ENCODE data around the gene HTR3E.
"Not testable (repeated sequence)": the region's sequence is repeated elsewhere in the genome, so short reads cannot be mapped to it uniquely, and the experiment has no call there.

The HTR3E gene

DNA sequence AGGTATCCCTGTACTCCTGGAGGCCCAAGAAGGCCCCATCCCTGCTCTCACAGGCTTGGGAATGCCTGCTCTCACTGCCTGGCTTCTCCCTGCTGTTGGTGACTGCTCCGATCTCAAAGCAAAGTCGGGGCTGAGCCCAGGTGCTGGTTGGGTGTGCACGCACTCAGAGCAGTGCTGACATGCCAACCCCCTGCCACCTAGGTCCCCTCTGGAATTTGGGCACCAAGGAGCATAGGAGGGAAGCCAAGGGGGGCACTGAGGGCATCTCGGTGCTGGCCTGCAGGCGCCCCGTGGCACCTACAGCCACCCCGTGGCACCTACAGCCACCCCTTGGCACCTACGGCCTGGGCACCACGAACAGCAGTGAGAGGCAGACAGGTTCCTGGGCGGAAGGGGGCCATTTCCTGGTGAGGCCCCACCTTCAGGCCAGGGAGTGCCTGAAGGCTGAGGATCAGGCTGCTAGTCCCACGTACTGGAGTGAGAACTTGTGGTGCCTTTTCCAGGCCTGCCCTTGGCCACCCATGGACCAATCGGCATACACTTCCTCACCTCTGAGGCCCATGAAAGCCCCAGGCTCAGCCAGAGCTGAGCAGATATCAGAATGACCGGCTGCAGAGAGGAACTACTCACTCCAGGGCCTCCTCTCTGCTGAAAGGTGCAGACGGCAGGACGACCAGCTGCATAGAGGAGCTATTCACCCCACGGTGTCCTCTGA is 15.6 kb upstream of the HTR3E start:
- H3K4me1 Mint-ChIP-seq: peaks cover 4% of the 10 kb centered on the region
- H3K27me3 Mint-ChIP-seq: peaks cover 2% of the 10 kb centered on the region
- no peak overlapping the region for H3K27ac Mint-ChIP-seq

DNA sequence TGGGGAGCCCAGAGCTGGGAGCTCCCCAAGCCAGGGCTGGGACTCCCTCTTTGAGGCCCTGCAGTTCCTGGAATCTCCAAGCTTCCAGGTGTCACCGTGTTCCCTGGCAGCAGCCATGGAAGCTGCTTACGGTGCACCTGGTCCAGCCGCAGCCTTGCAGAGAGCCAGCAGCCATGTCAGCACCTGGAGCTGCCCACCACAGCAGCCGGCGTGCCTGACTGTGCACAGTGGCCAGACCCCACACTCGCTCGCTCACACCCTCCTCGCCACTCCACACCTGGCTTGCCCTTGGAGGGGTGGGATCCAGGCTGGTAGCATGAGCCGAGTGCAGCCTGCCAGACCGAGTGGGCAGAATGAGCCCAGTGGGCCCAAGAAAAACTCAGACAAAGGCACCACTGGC is 14.8 kb upstream of the HTR3E start:
- peaks cover 2% of the 10 kb centered on the region for H3K27me3 Mint-ChIP-seq
- ATAC-seq (no peak), DNase-seq (no peak)
- peaks cover 3% of the 10 kb centered on the region for H3K9me3 Mint-ChIP-seq
- no peak overlapping the region for H3K27ac Mint-ChIP-seq
- H3K4me3 Mint-ChIP-seq: no peak overlapping the region
- peaks cover 4% of the 10 kb centered on the region for H3K4me1 Mint-ChIP-seq
- H3K36me3 Mint-ChIP-seq (ENCODE audit: low read depth): no peaks in the 10 kb centered on the region

More for the DNA sequence above, 15.6 kb upstream of the HTR3E start:
- Mint-ChIP-seq H3K36me3 (ENCODE audit: low read depth) (no peaks in the 10 kb centered on the region), H3K9me3 (peaks cover 3% of the 10 kb centered on the region), H3K4me3 (no peak overlapping the region)
- ATAC-seq: no peak
- no peak for DNase-seq

DNA sequence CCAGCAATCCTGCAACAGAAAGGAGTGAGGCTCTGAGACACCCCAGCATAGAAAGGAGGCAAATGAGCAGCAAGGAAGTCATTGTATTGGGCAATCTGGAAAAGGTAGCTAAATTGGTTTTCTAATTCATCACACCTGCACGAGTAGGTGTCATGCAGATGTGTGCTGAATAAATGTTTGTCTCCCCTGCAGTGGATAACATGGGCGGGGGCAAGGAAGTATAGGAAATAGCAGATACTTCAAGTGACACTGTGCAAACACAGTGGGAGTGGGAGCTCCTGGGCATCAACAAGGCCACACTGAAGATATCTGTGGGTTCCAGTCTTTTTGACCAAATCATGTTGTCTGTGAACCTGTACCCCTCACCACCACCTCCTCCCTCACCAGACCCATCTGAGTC is 14.4 kb upstream of the HTR3E start:
- no peaks in the 10 kb centered on the region for H3K36me3 Mint-ChIP-seq (ENCODE audit: low read depth)
- H3K9me3 Mint-ChIP-seq: peaks cover 3% of the 10 kb centered on the region
- DNase-seq: no peak
- peaks cover 2% of the 10 kb centered on the region for H3K27me3 Mint-ChIP-seq
- ATAC-seq: no peak
- H3K27ac Mint-ChIP-seq: no peak overlapping the region
- H3K4me3 Mint-ChIP-seq: no peak overlapping the region
- peaks cover 4% of the 10 kb centered on the region for H3K4me1 Mint-ChIP-seq

DNA sequence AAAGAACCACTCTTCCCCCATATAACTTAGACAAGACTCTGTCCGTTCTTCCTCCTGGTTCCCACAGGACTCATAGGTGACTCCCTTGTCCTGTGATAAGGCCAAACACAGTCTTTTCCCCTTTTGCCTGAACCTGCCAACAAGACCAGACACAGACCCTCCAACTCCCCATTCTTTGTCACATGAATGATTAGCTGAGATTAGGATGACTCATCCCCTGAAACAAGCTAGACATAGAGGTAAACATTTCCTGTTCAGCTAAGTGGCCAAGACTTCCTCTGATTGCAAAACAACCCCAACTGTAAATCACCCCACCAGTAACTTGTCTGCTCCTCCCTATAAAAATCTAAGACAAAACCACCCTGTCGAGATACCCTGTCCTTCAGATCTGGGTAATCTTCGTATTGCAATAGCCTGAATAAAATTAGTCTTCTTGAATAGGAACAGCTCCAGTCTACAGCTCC is 11.4 kb upstream of the HTR3E start:
- ATAC-seq: no peak
- no peak for DNase-seq
- H3K27me3 Mint-ChIP-seq: no peaks in the 10 kb centered on the region
- H3K27ac Mint-ChIP-seq: no peak overlapping the region
- H3K4me1 Mint-ChIP-seq: peaks cover 4% of the 10 kb centered on the region
- H3K9me3 Mint-ChIP-seq: peaks cover 3% of the 10 kb centered on the region
- H3K4me3 Mint-ChIP-seq: no peak overlapping the region
- no peaks in the 10 kb centered on the region for H3K36me3 Mint-ChIP-seq (ENCODE audit: low read depth)

DNA sequence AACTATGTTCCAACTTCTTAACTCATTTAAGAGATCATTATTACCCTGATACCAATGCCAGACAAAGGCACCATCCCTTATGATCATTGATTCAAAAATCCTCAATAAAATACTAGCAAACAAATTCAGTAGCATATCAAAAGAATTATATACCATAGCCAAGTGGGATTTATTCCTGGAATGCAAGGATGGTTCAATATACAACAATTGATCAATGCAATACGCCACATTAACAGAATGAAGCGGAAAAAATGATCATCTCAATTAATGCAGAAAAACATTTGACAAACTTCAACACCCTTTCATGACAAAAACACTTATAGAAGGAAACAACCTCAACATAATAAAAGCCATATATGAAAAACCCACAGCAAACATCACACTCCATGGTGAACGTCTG is 4.7 kb upstream of the HTR3E start:
- DNase-seq (no peak), ATAC-seq (no peak)
- peaks cover 23% of the 10 kb centered on the region for H3K9me3 Mint-ChIP-seq
- H3K4me3 Mint-ChIP-seq: no peak overlapping the region
- H3K4me1 Mint-ChIP-seq: no peaks in the 10 kb centered on the region
- peaks cover 5% of the 10 kb centered on the region for H3K36me3 Mint-ChIP-seq (ENCODE audit: low read depth)
- H3K27me3 Mint-ChIP-seq: peaks cover 4% of the 10 kb centered on the region
- no peak overlapping the region for H3K27ac Mint-ChIP-seq

DNA sequence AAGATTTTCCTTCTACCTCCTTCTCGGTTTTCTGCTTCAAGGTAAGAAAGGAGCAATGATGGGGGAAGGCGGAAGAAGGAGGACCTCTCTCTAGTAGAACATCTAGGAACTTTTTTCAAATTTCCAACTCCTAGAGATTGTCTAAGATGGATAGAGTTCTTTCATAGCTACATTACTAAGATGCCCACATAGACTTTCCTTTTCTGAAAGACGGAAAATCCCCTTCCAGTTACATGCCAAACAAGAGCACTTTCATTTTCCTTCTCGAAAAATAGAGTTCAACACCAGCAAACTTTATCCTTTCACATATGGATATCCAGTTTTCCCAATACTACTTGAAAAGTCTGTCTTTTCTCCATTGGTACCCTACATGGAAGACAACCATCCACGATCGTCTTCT is 692 bp downstream of the HTR3E start:
- ATAC-seq: no peak
- Mint-ChIP-seq H3K36me3 (ENCODE audit: low read depth) (no peaks in the 10 kb centered on the region), H3K27me3 (peaks cover 4% of the 10 kb centered on the region), H3K4me1 (no peaks in the 10 kb centered on the region), H3K9me3 (peaks cover 9% of the 10 kb centered on the region), H3K4me3 (no peak overlapping the region), H3K27ac (no peak overlapping the region)
- DNase-seq: no peak

DNA sequence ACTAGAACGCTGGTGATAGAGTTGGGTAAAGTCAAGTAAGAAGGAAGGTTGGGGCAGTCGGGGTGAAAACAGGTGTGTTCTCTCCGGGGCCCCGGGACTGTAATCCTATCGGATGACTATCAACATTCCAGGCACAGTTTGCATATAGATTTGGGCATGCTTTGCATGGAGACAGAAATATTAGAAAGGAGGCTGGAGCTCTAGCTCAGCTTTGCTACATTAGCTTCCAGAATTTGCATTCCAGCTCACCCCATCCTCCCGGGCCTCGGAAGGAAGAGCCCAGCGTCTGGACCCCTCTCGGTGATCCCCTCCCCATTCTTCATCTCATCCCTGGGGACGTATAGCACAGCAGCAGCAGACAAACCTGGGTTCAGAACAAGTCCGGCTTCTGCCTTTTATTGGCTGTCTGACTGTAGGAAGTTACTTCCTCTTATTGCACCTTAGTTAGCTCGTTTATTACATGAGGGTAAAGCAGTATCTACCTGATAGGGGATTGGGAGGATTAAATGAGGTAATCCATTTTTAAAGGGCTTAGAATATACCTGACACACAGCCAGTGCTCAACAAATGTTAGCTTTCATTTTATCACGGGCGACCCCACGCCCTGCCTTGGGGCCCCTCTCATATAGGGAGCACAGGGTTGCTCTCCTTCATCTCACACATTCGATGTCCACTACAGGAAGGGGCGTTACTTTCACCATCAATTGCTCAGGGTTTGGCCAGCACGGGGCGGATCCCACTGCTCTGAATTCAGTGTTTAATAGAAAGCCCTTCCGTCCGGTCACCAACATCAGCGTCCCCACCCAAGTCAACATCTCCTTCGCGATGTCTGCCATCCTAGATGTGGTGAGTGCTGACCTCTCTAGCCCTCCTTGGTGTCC is 3.2 kb downstream of the HTR3E start:
- ATAC-seq: no peak
- Mint-ChIP-seq H3K27me3 (peaks cover 4% of the 10 kb centered on the region), H3K4me1 (no peaks in the 10 kb centered on the region), H3K36me3 (ENCODE audit: low read depth) (no peaks in the 10 kb centered on the region), H3K9me3 (no peaks in the 10 kb centered on the region), H3K27ac (no peak overlapping the region), H3K4me3 (no peak overlapping the region)
- no peak for DNase-seq

DNA sequence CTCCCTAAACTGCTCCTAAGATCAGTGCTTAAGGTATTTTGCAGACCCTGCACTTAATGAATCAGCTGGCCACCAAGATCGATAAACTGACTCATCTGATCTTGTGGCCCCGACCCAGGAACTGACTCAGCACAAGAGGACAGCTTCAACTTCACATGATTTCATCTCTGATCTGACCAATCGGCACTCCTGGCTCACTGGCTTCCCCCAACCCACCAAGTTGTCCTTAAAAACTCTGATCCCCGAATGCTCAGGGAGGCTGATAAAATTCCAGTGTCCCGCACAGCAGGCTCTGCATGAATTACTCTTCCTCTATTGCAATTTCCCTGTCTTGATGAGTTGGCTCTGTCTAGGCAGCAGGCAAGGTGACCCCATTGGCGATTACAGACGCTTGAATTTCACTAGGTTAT is 13.5 kb downstream of the HTR3E start:
- Mint-ChIP-seq H3K9me3 (no peaks in the 10 kb centered on the region), H3K4me1 (no peaks in the 10 kb centered on the region), H3K27ac (no peak overlapping the region), H3K4me3 (no peak overlapping the region), H3K36me3 (ENCODE audit: low read depth) (no peaks in the 10 kb centered on the region), H3K27me3 (peaks cover 7% of the 10 kb centered on the region)
- no peak for ATAC-seq
- DNase-seq: no peak

DNA sequence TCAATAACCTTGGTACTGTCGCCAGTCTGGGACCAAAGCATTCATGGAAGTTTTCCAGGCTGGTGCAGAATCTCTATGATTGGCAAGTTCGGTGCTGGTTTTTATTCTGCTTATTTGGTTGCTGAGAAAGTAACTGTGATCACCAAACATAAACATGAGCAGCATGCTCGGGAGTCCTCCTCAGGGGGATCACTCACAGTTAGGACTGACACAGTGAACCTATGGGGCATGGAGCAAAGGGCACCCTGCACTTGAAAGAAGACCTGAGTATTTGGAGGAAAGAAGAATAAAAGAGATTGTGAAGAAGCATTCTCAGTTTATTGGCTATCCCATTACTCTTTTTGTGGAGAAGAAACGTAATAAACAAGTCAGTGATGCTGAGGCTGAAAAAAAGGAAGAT is 19.2 kb downstream of the HTR3E start:
- ATAC-seq: no peak
- H3K27me3 Mint-ChIP-seq: peaks cover 7% of the 10 kb centered on the region
- no peak overlapping the region for H3K27ac Mint-ChIP-seq
- H3K9me3 Mint-ChIP-seq: no peaks in the 10 kb centered on the region
- H3K36me3 Mint-ChIP-seq (ENCODE audit: low read depth): no peaks in the 10 kb centered on the region
- no peak overlapping the region for H3K4me3 Mint-ChIP-seq
- DNase-seq: no peak
- no peaks in the 10 kb centered on the region for H3K4me1 Mint-ChIP-seq

DNA sequence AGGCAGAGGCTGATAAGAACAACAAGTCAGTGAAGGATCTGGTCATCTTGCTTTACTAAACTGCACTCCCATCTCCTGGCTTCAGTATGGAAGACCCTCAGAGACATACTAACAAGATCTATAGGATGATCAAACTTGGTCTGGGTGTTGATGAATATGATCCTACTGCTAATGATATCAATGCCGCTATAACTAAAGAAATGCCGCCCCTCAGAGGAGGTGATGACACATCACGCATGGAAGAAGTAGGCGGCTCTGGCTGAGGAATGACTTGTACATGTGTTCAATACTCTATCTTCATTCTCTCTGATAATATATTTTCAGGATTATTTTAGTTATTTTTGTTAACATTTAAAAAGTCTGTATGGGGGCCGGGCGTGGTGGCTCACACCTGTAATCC is 20.8 kb downstream of the HTR3E start:
- no peaks in the 10 kb centered on the region for H3K36me3 Mint-ChIP-seq (ENCODE audit: low read depth)

DNA sequence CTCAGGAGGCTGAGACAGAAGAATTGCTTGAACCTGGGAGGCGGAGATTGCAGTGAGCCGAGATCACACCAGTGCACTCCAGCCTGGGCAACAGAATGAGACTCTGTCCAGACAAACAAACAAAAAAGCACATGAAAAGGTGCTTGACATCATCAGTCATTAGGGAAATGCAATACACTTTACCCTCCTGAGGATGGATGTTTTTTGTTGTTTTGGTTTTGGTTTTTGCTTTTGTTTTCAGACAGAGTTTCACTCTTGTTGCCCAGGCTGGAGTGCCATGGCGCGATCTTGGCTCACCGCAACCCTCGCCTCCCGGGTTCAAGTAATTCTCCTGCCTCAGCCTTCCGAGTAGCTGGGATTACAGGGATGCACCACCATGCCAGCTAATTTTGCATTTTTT is 24.2 kb downstream of the HTR3E start:
- DNase-seq; ATAC-seq; H3K9me3 Mint-ChIP-seq; H3K36me3 Mint-ChIP-seq (ENCODE audit: low read depth); H3K4me3 Mint-ChIP-seq; H3K27me3 Mint-ChIP-seq; H3K4me1 Mint-ChIP-seq; H3K27ac Mint-ChIP-seq: not testable (repeated sequence)

More for the DNA sequence above, 20.8 kb downstream of the HTR3E start:
- DNase-seq (no peak), ATAC-seq (no peak)
- Mint-ChIP-seq H3K4me1 (no peaks in the 10 kb centered on the region), H3K27ac (no peak overlapping the region), H3K4me3 (no peak overlapping the region), H3K27me3 (peaks cover 7% of the 10 kb centered on the region), H3K9me3 (no peaks in the 10 kb centered on the region)

DNA sequence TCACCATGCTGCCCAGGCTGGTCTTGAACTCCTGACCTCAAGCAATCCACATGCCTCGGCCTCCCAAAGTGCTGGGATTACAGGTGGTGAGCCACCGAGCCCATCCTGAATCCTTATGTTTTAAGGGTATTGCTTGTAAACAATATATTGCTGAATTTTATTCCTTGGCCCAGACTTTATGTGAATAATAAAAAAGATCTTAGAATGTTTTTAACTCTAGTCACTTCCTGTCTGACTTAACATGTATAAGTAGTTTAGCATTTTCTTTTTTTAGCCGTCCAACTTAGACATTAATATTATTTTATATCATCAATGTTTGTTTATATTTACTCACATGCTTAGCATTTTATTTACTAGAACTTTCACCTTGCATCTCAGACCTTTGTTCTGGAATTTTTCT is 29.1 kb downstream of the HTR3E start:
- Mint-ChIP-seq H3K9me3 (no peaks in the 10 kb centered on the region), H3K27ac (no peak overlapping the region), H3K4me1 (no peaks in the 10 kb centered on the region), H3K27me3 (no peaks in the 10 kb centered on the region), H3K4me3 (no peak overlapping the region), H3K36me3 (ENCODE audit: low read depth) (no peaks in the 10 kb centered on the region)
- DNase-seq (no peak), ATAC-seq (no peak)

DNA sequence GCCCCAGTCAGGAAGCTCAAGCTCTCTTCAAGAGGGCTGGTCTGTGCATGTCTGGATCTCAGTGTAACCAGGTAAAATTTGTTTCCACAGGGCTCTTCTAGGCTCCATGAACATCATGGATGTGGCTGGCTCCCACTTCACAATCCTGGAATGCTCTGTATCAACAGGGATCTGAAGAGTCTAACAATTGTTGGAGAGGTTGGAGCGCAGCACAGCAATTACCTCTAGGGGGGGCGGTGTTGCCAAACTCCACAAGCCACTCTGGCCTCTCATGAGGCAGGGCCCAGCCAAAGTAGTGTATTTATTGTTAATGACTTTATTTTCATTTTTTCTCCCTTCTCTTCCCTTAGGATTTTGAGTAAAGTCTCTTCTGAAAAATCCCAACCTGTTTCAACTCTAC is 32.1 kb downstream of the HTR3E start:
- DNase-seq: peak; percentile 20
- no peak overlapping the region for H3K4me3 Mint-ChIP-seq
- H3K9me3 Mint-ChIP-seq: no peaks in the 10 kb centered on the region
- H3K36me3 Mint-ChIP-seq (ENCODE audit: low read depth): peaks cover 2% of the 10 kb centered on the region
- ATAC-seq: no peak
- no peak overlapping the region for H3K27ac Mint-ChIP-seq
- H3K4me1 Mint-ChIP-seq: peaks cover 8% of the 10 kb centered on the region
- no peaks in the 10 kb centered on the region for H3K27me3 Mint-ChIP-seq

DNA sequence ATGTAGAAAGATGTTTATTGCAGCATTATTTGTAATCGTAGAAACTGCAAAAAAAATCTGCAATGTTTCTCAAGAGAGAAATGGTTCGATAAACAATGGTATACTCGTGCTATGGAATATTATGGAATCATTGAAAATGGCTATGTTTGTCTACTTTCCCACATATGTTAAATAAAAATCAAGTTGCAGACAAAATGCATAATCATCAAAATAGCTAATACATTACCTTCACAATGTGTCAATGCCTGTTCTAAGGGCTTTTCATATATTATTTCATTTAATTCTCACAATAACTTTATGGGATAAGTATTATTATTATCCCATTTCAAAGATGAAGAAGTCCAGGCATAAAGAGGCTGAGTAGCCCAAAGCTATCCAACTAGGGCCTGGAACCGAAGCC is 36.1 kb downstream of the HTR3E start:
- ATAC-seq: no peak
- no peaks in the 10 kb centered on the region for H3K9me3 Mint-ChIP-seq
- H3K4me3 Mint-ChIP-seq: no peak overlapping the region
- no peak overlapping the region for H3K27ac Mint-ChIP-seq
- no peak for DNase-seq
- H3K36me3 Mint-ChIP-seq (ENCODE audit: low read depth): peaks cover 15% of the 10 kb centered on the region
- H3K4me1 Mint-ChIP-seq: peaks cover 34% of the 10 kb centered on the region
- no peaks in the 10 kb centered on the region for H3K27me3 Mint-ChIP-seq
